NCI-H2081 treated with DMSO at 0.1 percent for 48 hours (cell line): ENCODE measurements around the gene VWA8.

Experiments used
- DNase-seq: peaks from one replicate; lab custom pipeline; 2025; lab: John Stamatoyannopoulos, UW

The VWA8 gene

GRCh38 chr13:41802684-41803444, 158.0 kb downstream of the VWA8 start:
- no peak for DNase-seq

- no peak for DNase-seq
Measured at GRCh38 chr13:41802043-41802683, 158.7 kb downstream of the VWA8 start.

- DNase-seq: no peak
Measured at GRCh38 chr13:41791056-41791455, 169.9 kb downstream of the VWA8 start.

- no peak for DNase-seq
Measured at GRCh38 chr13:41788552-41788951, 172.4 kb downstream of the VWA8 start.

- DNase-seq: no peak
Measured at GRCh38 chr13:41785402-41786172, 175.3 kb downstream of the VWA8 start.

- DNase-seq: no peak
Measured at GRCh38 chr13:41782086-41782485, 178.8 kb downstream of the VWA8 start.

- no peak for DNase-seq
Measured at GRCh38 chr13:41780715-41781706, 179.9 kb downstream of the VWA8 start.

GRCh38 chr13:41775251-41775650, 185.7 kb downstream of the VWA8 start:
- no peak for DNase-seq

GRCh38 chr13:41774605-41775218, 186.2 kb downstream of the VWA8 start:
- DNase-seq: no peak

GRCh38 chr13:41767801-41768200, 193.1 kb downstream of the VWA8 start:
- DNase-seq: no peak

- no peak for DNase-seq
Measured at GRCh38 chr13:41766439-41766838, 194.5 kb downstream of the VWA8 start.

- no peak for DNase-seq
Measured at GRCh38 chr13:41765813-41766212, 195.1 kb downstream of the VWA8 start.

GRCh38 chr13:41765020-41765419, 195.9 kb downstream of the VWA8 start:
- DNase-seq: no peak

GRCh38 chr13:41764558-41764957, 196.4 kb downstream of the VWA8 start:
- DNase-seq: no peak

GRCh38 chr13:41763782-41764181, 197.1 kb downstream of the VWA8 start:
- no peak for DNase-seq

GRCh38 chr13:41762796-41763195, 198.1 kb downstream of the VWA8 start:
- no peak for DNase-seq

- no peak for DNase-seq
Measured at GRCh38 chr13:41756198-41756880, 204.6 kb downstream of the VWA8 start.

GRCh38 chr13:41751734-41752445, 209.0 kb downstream of the VWA8 start:
- no peak for DNase-seq

- no peak for DNase-seq
Measured at GRCh38 chr13:41751277-41751676, 209.6 kb downstream of the VWA8 start.

GRCh38 chr13:41746259-41746658, 214.7 kb downstream of the VWA8 start:
- no peak for DNase-seq
